Measurements from ENCODE around the gene SPRED2.

Gene SPRED2, protein sequence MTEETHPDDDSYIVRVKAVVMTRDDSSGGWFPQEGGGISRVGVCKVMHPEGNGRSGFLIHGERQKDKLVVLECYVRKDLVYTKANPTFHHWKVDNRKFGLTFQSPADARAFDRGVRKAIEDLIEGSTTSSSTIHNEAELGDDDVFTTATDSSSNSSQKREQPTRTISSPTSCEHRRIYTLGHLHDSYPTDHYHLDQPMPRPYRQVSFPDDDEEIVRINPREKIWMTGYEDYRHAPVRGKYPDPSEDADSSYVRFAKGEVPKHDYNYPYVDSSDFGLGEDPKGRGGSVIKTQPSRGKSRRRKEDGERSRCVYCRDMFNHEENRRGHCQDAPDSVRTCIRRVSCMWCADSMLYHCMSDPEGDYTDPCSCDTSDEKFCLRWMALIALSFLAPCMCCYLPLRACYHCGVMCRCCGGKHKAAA

DNA sequence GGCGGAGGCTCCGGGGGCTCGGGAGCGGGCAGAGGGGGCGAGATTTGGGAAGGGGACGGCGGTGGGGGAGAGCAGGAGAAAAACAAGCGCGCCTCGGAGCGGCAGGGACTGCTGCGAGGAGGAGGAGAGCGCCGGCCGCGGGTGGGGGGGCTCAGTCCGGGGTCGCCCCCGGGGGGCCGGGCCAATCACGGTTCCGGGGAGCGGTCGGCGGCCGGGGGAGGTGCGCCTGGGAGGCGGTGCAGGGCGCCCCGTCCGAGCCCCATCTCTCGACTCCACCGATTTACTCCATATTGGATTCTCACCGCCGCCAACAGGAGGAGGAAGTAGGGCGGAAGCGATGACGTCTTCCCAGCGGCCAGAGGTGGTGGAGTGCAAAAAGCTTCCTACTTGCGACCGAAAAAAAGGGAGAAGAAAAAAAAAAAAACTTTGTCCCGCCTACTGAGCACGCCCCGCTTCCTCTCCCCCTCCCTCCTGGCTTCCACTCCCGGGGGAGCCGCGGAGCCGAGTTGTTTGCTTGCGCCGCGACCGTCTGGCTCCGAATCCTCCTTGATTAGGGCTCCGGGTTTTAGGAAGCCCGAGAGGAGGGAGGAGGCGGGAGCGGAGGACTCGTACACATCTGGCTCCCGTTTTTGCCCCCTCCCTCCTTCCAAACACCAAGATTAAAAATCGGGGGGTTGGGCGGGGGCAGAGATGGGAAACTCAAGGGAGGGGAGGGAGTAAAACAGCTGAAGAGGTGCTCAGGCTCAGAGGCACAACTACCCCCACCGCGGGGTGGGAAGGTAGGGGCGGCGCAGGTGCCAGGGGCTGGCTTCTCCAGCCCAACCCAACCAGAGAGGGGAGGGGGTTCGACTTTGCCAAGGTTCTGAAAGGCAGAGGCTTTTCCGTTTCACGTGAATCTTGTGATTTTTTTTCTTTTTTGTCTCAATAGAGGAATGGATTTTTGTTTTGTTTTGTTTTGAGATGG is at the start of gene SPRED2:
Gene SPRED2, minus strand, starts transcription at position 373 of the 964 bp plus-strand sequence. CDS start 612 bp downstream, outside the sequence.
- peak; percentile 87 for DNase-seq (ENCODE audit: low read depth)

DNA sequence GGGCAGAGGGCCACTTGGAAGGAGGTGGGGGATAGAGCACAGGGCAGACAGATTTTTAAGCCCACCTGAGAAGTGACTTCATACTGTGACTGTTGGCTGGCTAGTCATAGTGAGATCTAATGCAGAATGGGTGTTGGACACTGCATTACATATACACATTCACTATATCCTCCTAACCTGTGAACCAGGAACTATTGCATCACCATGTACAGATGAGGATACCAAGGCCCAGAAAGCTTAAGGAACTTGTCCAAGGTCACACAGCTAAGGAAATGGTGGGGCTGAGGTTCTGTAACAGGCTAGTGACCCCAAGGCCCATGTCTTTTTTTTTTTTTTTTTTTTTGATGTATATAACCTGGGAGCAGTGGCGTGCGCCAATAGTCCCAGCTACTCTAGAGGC is 49.6 kb upstream of the SPRED2 start:
- no peak for DNase-seq (ENCODE audit: low read depth)

DNA sequence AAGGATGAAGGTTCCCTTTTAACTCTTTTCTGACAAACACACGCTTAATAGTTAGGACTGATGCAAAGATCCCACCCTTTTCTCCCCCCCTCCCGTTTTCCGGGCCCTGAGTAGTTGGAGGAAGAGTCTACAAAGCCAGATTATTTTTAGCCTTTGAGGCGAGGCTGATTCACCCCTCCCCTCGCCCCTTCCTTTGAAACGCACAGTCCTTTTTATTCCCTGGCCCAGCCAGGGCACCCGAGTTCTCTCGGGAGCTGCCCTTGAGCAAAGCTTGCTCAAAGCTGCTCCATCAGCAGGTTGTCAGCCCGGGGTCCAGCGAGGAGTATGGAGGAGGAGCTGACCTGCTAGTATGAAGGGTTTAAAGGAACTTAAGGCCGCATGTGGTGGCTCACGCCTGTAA is 47.1 kb upstream of the SPRED2 start:
- DNase-seq (ENCODE audit: low read depth): no peak

DNA sequence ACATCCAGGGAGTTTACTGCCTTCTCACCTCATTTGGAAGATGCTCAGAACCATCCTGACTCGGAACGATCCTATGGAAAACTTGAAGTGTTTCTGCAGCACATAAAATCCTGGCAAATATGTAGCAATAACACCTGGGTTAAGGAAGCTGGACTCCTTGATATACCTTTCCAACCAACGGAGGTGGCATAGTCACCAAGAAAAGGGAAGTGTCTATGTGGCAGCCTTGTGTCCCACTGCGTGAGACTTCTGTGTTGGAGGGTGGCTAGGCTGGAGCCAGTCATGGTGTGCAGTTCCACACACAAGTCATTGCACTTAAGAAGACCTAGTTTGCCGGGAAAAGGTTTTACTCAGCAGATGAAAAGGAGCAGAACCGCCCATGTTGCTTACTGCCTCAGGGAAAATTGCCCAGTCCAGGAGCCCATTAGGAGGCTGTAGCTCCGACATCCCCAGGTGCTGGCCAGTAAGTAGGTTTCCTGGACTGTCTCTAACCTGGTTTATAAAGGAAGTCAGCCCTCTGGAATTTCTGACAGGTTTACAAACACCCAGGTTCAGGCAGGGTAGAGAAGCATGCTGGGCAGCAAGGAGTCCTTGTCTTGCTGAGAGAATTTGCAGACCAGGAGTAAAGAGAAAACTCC is 46.2 kb upstream of the SPRED2 start:
- no peak for DNase-seq (ENCODE audit: low read depth)

DNA sequence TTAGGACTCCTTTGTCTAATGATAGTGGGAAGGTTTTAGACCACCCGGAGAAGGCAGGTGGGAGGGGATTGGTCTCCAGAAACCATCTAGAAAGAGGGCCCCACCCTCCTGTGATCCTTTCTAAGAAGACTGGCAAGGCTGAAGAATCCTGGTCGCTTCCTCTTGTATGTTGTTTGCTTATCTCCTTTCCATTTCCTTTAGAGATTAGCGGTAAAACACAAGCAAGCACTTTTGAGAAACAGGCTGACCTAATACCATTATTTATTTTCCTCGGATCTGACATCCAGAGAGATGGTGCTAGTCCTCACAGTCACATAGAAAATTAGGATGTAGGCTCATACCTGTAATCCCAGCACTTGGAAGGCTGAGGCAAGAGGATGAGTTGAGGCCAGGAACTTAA is 45.2 kb upstream of the SPRED2 start:
- no peak for DNase-seq (ENCODE audit: low read depth)

DNA sequence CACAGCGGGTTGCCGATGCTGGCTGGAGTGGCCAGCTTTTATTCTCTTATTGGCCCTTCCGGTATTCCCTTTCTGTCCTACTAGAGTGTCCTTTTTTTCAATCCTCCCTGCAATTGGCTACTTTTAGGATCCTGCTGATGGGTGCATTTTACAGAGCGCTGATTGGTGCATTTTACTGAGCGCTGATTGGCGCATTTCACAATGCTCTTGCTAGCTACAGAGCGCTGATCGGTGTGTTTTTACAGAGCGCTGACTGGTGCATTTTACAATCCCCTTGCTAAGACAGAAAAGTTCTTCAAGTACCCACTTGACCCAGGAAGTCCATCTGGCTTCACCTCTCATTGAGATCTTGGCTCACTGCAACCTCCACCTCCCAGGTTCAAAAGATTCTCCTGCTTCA is 44.4 kb upstream of the SPRED2 start:
- no peak for DNase-seq (ENCODE audit: low read depth)

DNA sequence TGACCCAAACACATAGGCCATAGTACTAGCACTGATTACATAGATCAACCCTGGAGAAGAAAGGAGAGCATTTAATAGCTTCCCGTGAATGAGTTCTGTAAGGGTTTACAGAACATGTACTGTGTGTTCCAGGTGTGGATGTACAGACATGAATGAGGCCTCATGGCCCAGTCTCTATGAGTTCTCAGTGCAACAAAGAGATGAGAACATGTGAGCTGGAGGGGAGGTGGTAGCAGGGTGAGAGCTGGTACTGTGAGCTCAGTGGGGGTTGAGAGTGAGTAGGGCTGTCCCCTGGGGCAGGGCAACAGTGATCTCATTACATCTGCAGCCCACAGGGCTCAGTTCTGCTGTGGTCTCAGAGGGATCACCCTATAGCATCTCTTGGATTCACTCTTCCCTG is 42.6 kb upstream of the SPRED2 start:
- DNase-seq (ENCODE audit: low read depth): no peak

DNA sequence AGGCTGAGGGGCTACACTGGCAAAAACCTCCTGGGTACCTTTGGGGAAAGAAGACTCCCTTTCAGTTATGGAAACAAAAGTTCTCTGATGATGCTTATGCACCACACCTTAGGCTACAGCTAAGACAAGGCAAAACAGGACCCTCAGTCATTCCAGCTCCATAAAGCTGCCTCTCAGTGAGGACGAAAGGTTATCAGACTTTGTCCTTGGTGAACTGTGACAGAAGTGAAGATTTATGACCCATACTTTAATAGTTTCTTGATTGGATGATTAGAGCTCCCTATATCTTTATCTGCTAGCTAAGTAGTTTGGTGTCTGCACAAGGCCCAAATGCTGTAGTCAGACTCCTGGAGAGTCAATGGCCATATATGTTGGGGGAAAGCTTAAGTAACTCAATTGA is 40.6 kb upstream of the SPRED2 start:
- no peak for DNase-seq (ENCODE audit: low read depth)

DNA sequence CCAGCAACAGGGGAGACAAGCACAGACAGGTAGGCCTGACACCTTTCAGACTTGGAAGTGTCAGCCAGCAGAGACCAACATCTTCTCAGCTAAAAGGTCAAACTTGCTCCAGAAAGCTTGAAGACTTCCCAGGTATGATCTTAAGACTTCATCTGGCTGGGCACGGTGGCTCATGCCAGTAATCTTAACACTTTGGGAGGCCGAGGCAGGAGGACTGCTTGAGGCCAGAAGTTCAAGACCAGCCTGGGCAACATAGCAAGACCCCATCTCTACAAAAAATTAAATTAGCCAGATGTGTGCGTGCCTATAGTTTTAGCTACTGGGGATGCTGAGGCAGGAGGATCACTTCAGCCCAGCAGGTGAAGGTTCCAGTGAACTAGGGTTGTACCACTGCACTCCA is 39.0 kb upstream of the SPRED2 start:
- DNase-seq (ENCODE audit: low read depth): no peak

DNA sequence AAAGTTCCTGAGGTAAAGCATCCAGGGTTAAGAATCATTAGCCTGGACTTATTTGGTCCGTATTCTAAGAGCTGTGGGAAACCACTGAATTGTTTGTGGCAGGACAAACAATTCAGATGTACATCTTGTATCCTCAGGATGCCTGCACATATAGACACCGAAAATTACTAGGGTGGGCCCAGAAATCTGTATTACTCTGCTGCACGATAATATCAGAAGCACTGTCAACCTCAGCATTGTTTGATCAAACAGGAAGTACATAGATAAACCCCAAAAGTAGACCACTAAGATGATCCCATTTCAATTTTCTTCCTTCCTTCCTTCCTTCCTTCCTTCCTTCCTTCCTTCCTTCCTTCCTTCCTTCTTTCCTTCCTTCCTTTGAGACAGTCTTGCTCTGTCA is 34.2 kb upstream of the SPRED2 start:
- DNase-seq (ENCODE audit: low read depth): no peak

DNA sequence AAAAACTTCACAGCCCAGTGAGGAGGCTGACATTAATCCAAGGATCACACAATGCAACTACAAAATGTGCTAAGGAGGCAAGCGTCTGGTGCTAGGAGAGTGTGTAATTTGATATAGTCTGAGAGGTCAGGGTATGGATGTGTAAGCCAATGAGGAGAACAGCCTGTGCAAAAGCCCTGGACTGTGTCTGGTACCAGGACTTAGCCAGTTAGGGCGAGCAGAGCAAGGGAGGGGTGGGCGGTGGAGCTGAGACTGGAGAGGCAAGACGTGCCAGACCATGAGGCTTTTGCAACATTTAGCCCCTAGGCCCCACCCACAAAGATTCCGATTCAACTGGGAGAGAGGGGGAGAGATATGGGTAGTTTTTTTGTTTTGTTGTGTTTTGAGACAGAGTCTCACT is 33.5 kb upstream of the SPRED2 start:
- no peak for DNase-seq (ENCODE audit: low read depth)

DNA sequence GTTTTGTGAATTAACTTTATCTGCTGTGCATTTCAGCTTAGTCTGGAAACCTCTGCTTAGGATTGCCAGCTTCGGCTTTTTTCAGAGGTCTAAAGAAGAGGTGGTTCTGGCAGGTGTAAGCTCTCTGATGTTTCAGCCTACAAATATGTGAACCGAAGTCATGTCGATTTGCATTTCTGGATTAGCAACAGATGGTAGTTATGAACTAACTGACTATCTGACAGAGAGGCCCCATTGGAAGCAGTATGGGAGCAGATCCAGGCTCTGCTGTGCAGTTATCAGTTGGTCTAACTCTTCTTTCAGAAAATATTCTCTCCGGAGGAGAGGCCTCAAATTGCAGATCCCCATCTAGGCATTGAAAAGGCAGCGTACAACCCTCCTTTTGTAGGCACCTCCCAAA is 32.7 kb upstream of the SPRED2 start:
- no peak for DNase-seq (ENCODE audit: low read depth)

DNA sequence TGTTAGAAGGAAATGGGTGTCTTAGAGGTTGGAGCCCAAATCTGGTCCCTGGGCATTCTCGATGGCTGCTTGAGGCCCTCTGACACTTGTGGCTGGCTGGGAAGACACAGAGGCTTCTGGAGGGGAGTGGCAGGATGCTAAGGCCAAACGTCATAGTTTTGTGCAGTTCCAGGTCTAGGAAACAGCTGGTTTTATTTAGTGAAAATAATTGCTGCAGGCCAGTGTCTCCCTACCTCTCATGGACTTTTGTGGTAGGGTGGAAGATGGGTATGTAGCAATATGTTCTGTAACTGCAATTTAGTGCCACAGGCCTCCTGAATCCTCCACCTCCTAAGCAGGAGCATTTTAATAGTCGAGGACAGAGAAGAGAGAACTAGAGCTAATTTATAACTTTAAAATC is 32.2 kb upstream of the SPRED2 start:
- no peak for DNase-seq (ENCODE audit: low read depth)

DNA sequence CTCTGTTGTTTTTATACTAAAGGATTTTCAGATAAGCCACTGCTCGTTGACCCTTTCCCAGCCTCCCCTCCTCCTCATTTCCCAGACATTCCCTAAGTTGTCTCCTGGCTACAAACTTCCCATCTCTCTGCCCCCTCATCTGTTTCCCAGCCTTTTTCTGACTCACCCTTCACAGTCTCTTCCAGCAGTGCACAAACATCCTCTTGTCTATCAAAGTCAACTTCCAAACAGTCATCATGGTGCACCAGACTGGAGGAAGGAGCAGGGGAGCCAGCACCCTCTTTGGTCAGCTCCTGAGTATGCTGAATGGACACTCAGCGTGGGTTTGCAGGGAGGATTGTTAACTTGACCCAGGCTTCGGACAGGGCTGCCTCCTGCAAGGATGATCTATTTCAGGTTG is 26.6 kb upstream of the SPRED2 start:
- no peak for DNase-seq (ENCODE audit: low read depth)

DNA sequence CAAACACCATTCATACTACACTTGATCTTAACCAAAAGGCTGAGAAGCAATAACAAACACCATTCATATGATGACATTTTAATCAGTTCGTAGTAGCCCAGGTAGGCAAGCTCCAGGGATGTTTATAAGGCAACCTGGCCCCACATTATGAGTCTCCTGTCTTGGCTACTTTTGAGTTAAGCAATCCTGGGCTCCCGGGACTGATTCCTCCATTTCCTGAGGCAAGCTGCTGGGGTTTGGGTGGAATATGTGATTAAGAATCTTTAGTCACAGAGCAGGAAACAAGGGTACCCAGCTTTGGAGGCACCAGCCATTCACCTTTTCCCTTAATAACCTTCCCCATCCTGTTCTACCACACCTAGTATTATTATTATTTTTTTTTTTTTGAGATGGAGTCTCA is 24.5 kb upstream of the SPRED2 start:
- DNase-seq (ENCODE audit: low read depth): no peak

DNA sequence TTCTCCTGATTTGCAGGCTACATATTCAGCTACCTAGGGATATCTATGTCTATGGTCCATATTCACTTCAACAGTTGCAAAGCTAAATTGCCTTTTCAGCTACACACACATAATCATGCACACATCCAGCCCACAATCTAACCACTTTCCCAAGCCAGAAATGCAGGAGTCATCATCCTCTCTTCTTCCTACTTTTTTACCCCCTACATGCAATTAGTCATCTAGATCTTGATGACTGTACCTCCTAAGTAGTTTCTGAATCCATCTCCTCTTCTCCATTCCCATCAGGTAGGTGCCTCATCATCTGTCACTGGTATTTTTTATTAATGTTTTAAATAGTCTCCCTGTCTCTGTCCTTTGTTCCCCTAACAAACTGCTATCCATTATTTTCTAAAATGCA is 23.7 kb upstream of the SPRED2 start:
- DNase-seq (ENCODE audit: low read depth): peak; percentile 72

DNA sequence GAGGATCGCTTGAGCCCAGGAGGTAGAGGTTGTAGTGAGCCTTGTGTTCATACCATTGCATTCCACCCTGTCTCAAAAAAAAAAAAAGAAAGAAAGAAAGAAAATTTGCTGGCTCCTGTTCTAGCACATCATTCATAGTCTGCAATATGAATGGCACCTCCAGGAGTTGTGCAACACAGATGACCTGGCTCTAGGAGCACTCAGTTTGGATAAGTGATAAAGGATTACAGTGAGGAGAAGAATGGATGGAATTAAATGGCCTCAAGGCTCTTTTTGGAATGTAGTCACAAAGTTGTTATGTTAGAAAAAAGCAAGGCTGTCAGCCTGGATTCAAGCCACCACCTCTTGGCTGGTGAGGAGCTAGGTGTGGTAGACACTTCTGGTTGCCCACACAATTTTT is 21.5 kb upstream of the SPRED2 start:
- no peak for DNase-seq (ENCODE audit: low read depth)

DNA sequence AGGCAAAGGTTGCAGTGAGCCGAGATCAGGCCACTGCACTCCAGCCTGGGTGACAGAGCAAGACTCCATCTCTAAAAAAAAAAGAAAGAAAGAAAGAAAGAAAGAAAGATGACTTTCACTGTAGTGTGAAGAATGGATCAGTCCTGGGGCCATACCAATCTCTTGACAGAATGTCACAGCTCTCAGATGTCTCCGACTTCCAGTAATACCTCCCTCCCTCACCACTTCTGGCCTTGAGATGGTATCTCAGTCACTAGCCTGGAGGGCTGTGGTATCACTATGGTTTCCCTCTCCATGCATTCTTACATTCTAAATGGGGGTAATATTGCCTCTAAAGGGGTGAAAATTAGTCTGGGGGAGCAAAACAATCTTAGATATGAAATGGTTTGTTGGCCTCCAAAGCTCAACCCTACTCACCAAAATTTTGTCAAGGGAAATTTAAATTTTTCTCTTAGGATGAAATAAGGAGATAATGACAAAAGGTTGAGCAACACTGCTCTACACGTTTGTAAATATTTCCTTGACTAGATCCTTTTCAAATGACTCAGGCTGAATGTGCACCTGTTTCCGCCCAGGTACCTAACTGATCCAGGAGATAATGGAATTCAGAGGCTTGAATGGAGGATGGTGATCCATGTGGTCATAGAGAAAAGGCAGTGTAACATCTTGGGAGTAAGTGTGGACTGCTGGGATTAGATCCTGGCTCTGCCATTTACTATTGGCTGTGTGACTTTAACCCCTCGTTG is 19.9 kb upstream of the SPRED2 start:
- DNase-seq (ENCODE audit: low read depth): no peak

DNA sequence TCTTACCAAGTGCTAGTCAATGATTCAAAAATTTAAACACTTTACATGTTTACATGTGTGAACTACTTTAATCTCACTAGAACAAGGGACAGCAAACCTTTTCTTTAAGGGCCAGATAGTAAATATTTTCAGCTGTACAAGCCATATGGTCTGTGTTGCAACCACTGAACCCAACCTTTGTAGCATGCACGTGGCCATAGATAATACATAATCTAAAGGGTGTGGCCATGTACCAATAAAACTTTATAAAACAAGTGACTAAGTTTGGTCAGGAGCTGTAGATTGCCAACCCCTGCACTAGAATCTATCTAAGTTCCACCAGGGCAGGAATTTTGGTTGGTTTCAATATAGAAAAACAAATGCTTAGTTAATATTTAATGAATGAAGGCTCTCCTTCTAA is 18.4 kb upstream of the SPRED2 start:
- DNase-seq (ENCODE audit: low read depth): no peak

DNA sequence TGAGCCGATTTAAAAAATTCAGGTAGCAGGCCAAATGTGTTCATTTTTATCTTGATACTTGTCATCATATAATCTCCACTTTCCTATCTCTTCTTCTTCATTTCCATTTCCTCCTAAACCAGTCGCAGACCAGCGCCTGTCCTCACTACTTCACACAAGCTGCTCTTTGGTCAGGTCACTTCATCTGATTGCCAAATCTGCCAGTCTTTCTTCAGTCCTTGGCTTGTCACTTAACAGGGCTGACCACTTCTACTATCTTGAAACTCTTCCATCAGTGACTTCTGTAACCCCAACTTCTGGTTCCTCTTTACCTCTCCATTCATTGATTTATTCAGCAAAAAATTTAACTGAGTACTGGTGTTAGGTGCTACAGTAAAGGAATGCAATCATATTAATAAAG is 18.0 kb upstream of the SPRED2 start:
- DNase-seq (ENCODE audit: low read depth): no peak

DNA sequence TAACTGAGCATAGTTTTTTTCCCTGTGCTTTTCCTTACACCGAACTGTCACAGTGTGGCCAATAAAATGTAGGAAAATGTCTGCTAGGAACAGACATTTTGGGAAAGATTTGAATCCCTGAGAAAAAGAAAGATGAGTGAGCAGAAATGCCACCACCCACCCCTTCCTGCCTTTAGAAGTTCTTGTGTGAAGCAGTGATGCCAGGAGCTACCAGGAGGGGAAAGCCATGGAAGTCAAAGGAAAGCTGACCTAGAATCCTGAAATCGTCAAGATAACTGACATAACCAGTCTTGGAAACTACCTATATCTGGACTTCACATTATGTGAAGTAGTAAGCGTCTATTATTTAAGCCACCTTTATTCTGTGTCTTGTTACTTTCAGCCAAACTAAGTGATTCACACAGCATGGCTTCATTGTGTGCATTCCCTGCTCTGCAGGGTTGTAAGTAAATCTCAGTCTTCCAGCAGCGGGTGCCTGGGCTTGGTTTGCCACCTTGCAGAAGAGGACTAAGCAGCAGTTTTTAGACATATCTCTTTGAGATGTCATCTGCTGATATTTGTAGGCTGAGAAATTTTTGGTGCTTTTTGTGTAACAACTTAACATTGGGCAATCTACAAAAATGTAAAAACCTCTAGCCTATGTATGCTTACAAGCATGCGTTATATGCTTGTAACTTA is 11.2 kb upstream of the SPRED2 start:
- DNase-seq (ENCODE audit: low read depth): no peak
